ENCODE results near the gene SERINC2. TPM values are rescaled to one million over a fixed set of nuclear protein-coding genes. Genes with fewer than 3 reads are reported as not detected.
"Not testable (repeated sequence)": the region's sequence is repeated elsewhere in the genome, so short reads cannot be mapped to it uniquely, and the experiment has no call there.

SERINC2 gene
- total RNA-seq, 2 experiments from 2014 or later: 0.14 TPM; not detected in 1

GRCh38 chr1:31373897-31374486 is 39.0 kb upstream of the SERINC2 start:
- H3K27me3 Mint-ChIP-seq: no peaks in the 10 kb centered on the region
- H3K4me3 Mint-ChIP-seq: peak overlapping the region; percentile 51
- H3K4me1 Mint-ChIP-seq: peaks cover 13% of the 10 kb centered on the region
- CTCF ChIA-PET: interaction anchor here (1.0 to 1.1 kb wide), 4 partner anchors 14 to 193 kb away, joined by 3 to 7 read pairs (median 5); no protein-coding TSS in a partner anchor
- DNase-seq (peak; percentile 33), ATAC-seq (peak; percentile 31)
- no peaks in the 10 kb centered on the region for H3K36me3 Mint-ChIP-seq (ENCODE audit: low read depth)
- intact Hi-C loops (cut with DNase I, micrococcal nuclease): no loop called here
- POLR2A ChIA-PET: no interaction called here
- no peaks in the 10 kb centered on the region for H3K9me3 Mint-ChIP-seq (ENCODE audit: low read depth)
- H3K27ac Mint-ChIP-seq: peak overlapping the region; percentile 26

- no peaks in the 10 kb centered on the region for H3K27me3 Mint-ChIP-seq
- ChIA-PET POLR2A (no interaction called here), CTCF (interaction anchor here (1.1 kb wide), 2 partner anchors 14 to 175 kb away, joined by 3 to 6 read pairs; no protein-coding TSS in a partner anchor)
- no peak overlapping the region for H3K4me3 Mint-ChIP-seq
- H3K36me3 Mint-ChIP-seq (ENCODE audit: low read depth): no peaks in the 10 kb centered on the region
- ATAC-seq: no peak
- intact Hi-C loops (cut with DNase I, micrococcal nuclease): no loop called here
- DNase-seq: no peak
- peaks cover 13% of the 10 kb centered on the region for H3K4me1 Mint-ChIP-seq
- no peaks in the 10 kb centered on the region for H3K9me3 Mint-ChIP-seq (ENCODE audit: low read depth)
- H3K27ac Mint-ChIP-seq: no peak overlapping the region
These were observed 38.4 kb upstream of the SERINC2 start for GRCh38 chr1:31374511-31375196.

- ATAC-seq: no peak
- DNase-seq: no peak
- ChIA-PET CTCF (no interaction called here), POLR2A (no interaction called here)
- Mint-ChIP-seq H3K9me3 (ENCODE audit: low read depth) (no peaks in the 10 kb centered on the region), H3K27me3 (peaks cover 3% of the 10 kb centered on the region), H3K27ac (no peak overlapping the region), H3K4me3 (no peak overlapping the region), H3K4me1 (peaks cover 13% of the 10 kb centered on the region), H3K36me3 (ENCODE audit: low read depth) (no peaks in the 10 kb centered on the region)
- intact Hi-C loops (cut with DNase I, micrococcal nuclease): no loop called here
These were observed 36.5 kb upstream of the SERINC2 start for GRCh38 chr1:31376375-31377134.

- Mint-ChIP-seq H3K27me3 (peaks cover 6% of the 10 kb centered on the region), H3K4me3 (no peak overlapping the region), H3K27ac (no peak overlapping the region), H3K4me1 (peaks cover 12% of the 10 kb centered on the region), H3K9me3 (ENCODE audit: low read depth) (no peaks in the 10 kb centered on the region), H3K36me3 (ENCODE audit: low read depth) (no peaks in the 10 kb centered on the region)
- ATAC-seq (no peak), DNase-seq (no peak)
- ChIA-PET CTCF (interaction anchor here (0.6 kb wide), 1 partner anchor 41 kb away, joined by 3 read pairs; no protein-coding TSS in a partner anchor), POLR2A (no interaction called here)
- intact Hi-C loops (cut with DNase I, micrococcal nuclease): no loop called here
These were observed 35.6 kb upstream of the SERINC2 start for GRCh38 chr1:31377364-31377863.

- intact Hi-C loops (cut with DNase I, micrococcal nuclease): no loop called here
- H3K36me3 Mint-ChIP-seq (ENCODE audit: low read depth): no peaks in the 10 kb centered on the region
- H3K27me3 Mint-ChIP-seq: peaks cover 9% of the 10 kb centered on the region
- H3K4me3 Mint-ChIP-seq: no peak overlapping the region
- ChIA-PET CTCF (interaction anchor here (0.6 kb wide), 1 partner anchor 41 kb away, joined by 3 read pairs; no protein-coding TSS in a partner anchor), POLR2A (no interaction called here)
- no peak for ATAC-seq
- DNase-seq: no peak
- no peaks in the 10 kb centered on the region for H3K9me3 Mint-ChIP-seq (ENCODE audit: low read depth)
- no peak overlapping the region for H3K27ac Mint-ChIP-seq
- peaks cover 8% of the 10 kb centered on the region for H3K4me1 Mint-ChIP-seq
These were observed 35.0 kb upstream of the SERINC2 start for GRCh38 chr1:31378001-31378400.

GRCh38 chr1:31380181-31380580 is 32.8 kb upstream of the SERINC2 start:
- Mint-ChIP-seq H3K9me3 (ENCODE audit: low read depth) (no peaks in the 10 kb centered on the region), H3K4me3 (no peak overlapping the region), H3K36me3 (ENCODE audit: low read depth) (no peaks in the 10 kb centered on the region), H3K4me1 (no peaks in the 10 kb centered on the region), H3K27me3 (peaks cover 9% of the 10 kb centered on the region), H3K27ac (no peak overlapping the region)
- no peak for DNase-seq
- intact Hi-C loops (cut with DNase I, micrococcal nuclease): no loop called here
- ATAC-seq: no peak
- CTCF ChIA-PET: interaction anchor here (1.3 kb wide), 1 partner anchor 14 kb away, joined by 4 read pairs; no protein-coding TSS in a partner anchor
- POLR2A ChIA-PET: no interaction called here

GRCh38 chr1:31381394-31382294 is 31.4 kb upstream of the SERINC2 start:
- Mint-ChIP-seq H3K36me3 (ENCODE audit: low read depth) (no peaks in the 10 kb centered on the region), H3K4me1 (no peaks in the 10 kb centered on the region), H3K27ac (no peak overlapping the region), H3K4me3 (no peak overlapping the region), H3K9me3 (ENCODE audit: low read depth) (no peaks in the 10 kb centered on the region), H3K27me3 (peaks cover 10% of the 10 kb centered on the region)
- ATAC-seq (no peak), DNase-seq (no peak)
- POLR2A ChIA-PET: interaction anchor here (0.6 kb wide), 1 partner anchor 13 kb away, joined by 3 read pairs; no protein-coding TSS in a partner anchor
- CTCF ChIA-PET: interaction anchor here (0.6 to 1.3 kb wide), 2 partner anchors 13 to 14 kb away, joined by 3 to 4 read pairs; no protein-coding TSS in a partner anchor
- intact Hi-C loops (cut with DNase I, micrococcal nuclease): no loop called here

GRCh38 chr1:31382379-31382989 is 30.5 kb upstream of the SERINC2 start:
- Mint-ChIP-seq H3K27ac (no peak overlapping the region), H3K4me1 (no peaks in the 10 kb centered on the region), H3K4me3 (no peak overlapping the region), H3K9me3 (ENCODE audit: low read depth) (no peaks in the 10 kb centered on the region), H3K36me3 (ENCODE audit: low read depth) (no peaks in the 10 kb centered on the region), H3K27me3 (peaks cover 13% of the 10 kb centered on the region)
- ChIA-PET POLR2A (no interaction called here), CTCF (no interaction called here)
- DNase-seq (no peak), ATAC-seq (no peak)
- intact Hi-C loops (cut with DNase I, micrococcal nuclease): no loop called here

- intact Hi-C loops (cut with DNase I, micrococcal nuclease): no loop called here
- ChIA-PET POLR2A (no interaction called here), CTCF (no interaction called here)
- no peak for DNase-seq
- ATAC-seq: no peak
- no peaks in the 10 kb centered on the region for H3K4me1 Mint-ChIP-seq
- H3K27me3 Mint-ChIP-seq: peaks cover 16% of the 10 kb centered on the region
- no peaks in the 10 kb centered on the region for H3K36me3 Mint-ChIP-seq (ENCODE audit: low read depth)
- no peak overlapping the region for H3K4me3 Mint-ChIP-seq
- no peaks in the 10 kb centered on the region for H3K9me3 Mint-ChIP-seq (ENCODE audit: low read depth)
- no peak overlapping the region for H3K27ac Mint-ChIP-seq
These were observed 29.0 kb upstream of the SERINC2 start for GRCh38 chr1:31383967-31384366.

- H3K4me1 Mint-ChIP-seq; ATAC-seq; POLR2A ChIA-PET; H3K9me3 Mint-ChIP-seq (ENCODE audit: low read depth); H3K4me3 Mint-ChIP-seq; H3K27ac Mint-ChIP-seq; H3K36me3 Mint-ChIP-seq (ENCODE audit: low read depth); CTCF ChIA-PET; DNase-seq; intact Hi-C loops (cut with DNase I, micrococcal nuclease): not testable (repeated sequence)
- peaks cover 13% of the 10 kb centered on the region for H3K27me3 Mint-ChIP-seq
These were observed 26.3 kb upstream of the SERINC2 start for GRCh38 chr1:31386576-31387243.

Measured in activated CD4-positive, alpha-beta T cell treated with anti-CD3 and anti-CD28 coated beads for 36 hours (primary cell).